ENCODE data around the gene ALG3.
"Not testable (repeated sequence)": the region's sequence is repeated elsewhere in the genome, so short reads cannot be mapped to it uniquely, and the experiment has no call there.

ALG3 gene

GRCh38 chr3:184277366-184277765 is 28.6 kb upstream of the ALG3 start:
- H3K36me3 ChIP-seq (ENCODE audit: control insufficient read depth, insufficient read depth, low read length) = no peaks in the 10 kb centered on the region
- H3K9me3 ChIP-seq (ENCODE audit: control insufficient read depth, insufficient read depth, low read length) = no peaks in the 10 kb centered on the region
- H3K27ac ChIP-seq (ENCODE audit: low read depth, low read length) = no peak overlapping the region

GRCh38 chr3:184275961-184276910 is 27.5 kb upstream of the ALG3 start, which contains the start of gene ECE2:
Gene ECE2, plus strand, starts transcription at chr3:184276022. Its CDS starts 132 bp downstream, at chr3:184276154.
- no peaks in the 10 kb centered on the region for H3K9me3 ChIP-seq (ENCODE audit: control insufficient read depth, insufficient read depth, low read length)
- H3K27ac ChIP-seq (ENCODE audit: low read depth, low read length) = no peak within 1 kb of the TSS
- peaks cover 30% of the 10 kb centered on the region for H3K27me3 ChIP-seq (ENCODE audit: control insufficient read depth, insufficient read depth, low read length)
- no peaks in the 10 kb centered on the region for H3K36me3 ChIP-seq (ENCODE audit: control insufficient read depth, insufficient read depth, low read length)
- no peaks in the 10 kb centered on the region for H3K4me1 ChIP-seq (ENCODE audit: control insufficient read depth, insufficient read depth, low read length)
- H3K4me3 ChIP-seq (ENCODE audit: low read depth, low read length) = peak within 1 kb of the TSS; percentile 45
- no peak within 1 kb of the TSS for H3K9ac ChIP-seq (ENCODE audit: low read depth, low read length)

More at GRCh38 chr3:184277366-184277765, 28.6 kb upstream of the ALG3 start:
- H3K4me1 ChIP-seq (ENCODE audit: control insufficient read depth, insufficient read depth, low read length) = no peaks in the 10 kb centered on the region
- H3K27me3 ChIP-seq (ENCODE audit: control insufficient read depth, insufficient read depth, low read length) = peaks cover 30% of the 10 kb centered on the region
- no peak overlapping the region for H3K4me3 ChIP-seq (ENCODE audit: low read depth, low read length)
- no peak overlapping the region for H3K9ac ChIP-seq (ENCODE audit: low read depth, low read length)

GRCh38 chr3:184275381-184275701 is 26.6 kb upstream of the ALG3 start:
- H3K36me3 ChIP-seq (ENCODE audit: control insufficient read depth, insufficient read depth, low read length) = no peaks in the 10 kb centered on the region
- H3K4me1 ChIP-seq (ENCODE audit: control insufficient read depth, insufficient read depth, low read length) = no peaks in the 10 kb centered on the region
- H3K9me3 ChIP-seq (ENCODE audit: control insufficient read depth, insufficient read depth, low read length) = no peaks in the 10 kb centered on the region
- no peak overlapping the region for H3K27ac ChIP-seq (ENCODE audit: low read depth, low read length)
- no peak overlapping the region for H3K9ac ChIP-seq (ENCODE audit: low read depth, low read length)
- peak overlapping the region; percentile 45 for H3K4me3 ChIP-seq (ENCODE audit: low read depth, low read length)
- peaks cover 30% of the 10 kb centered on the region for H3K27me3 ChIP-seq (ENCODE audit: control insufficient read depth, insufficient read depth, low read length)

- Histone ChIP-seq H3K27ac (ENCODE audit: low read depth, low read length) (no peak overlapping the region), H3K4me3 (ENCODE audit: low read depth, low read length) (no peak overlapping the region), H3K36me3 (ENCODE audit: control insufficient read depth, insufficient read depth, low read length) (no peaks in the 10 kb centered on the region), H3K4me1 (ENCODE audit: control insufficient read depth, insufficient read depth, low read length) (no peaks in the 10 kb centered on the region), H3K9ac (ENCODE audit: low read depth, low read length) (no peak overlapping the region), H3K27me3 (ENCODE audit: control insufficient read depth, insufficient read depth, low read length) (peaks cover 26% of the 10 kb centered on the region), H3K9me3 (ENCODE audit: control insufficient read depth, insufficient read depth, low read length) (no peaks in the 10 kb centered on the region)
These were observed 23.5 kb upstream of the ALG3 start for GRCh38 chr3:184272269-184272668.

GRCh38 chr3:184267249-184267648 is 18.5 kb upstream of the ALG3 start:
- not testable (repeated sequence) for H3K4me3 ChIP-seq (ENCODE audit: low read depth, low read length); H3K9ac ChIP-seq (ENCODE audit: low read depth, low read length); H3K36me3 ChIP-seq (ENCODE audit: control insufficient read depth, insufficient read depth, low read length); H3K4me1 ChIP-seq (ENCODE audit: control insufficient read depth, insufficient read depth, low read length); H3K27ac ChIP-seq (ENCODE audit: low read depth, low read length); H3K9me3 ChIP-seq (ENCODE audit: control insufficient read depth, insufficient read depth, low read length)
- peaks cover 13% of the 10 kb centered on the region for H3K27me3 ChIP-seq (ENCODE audit: control insufficient read depth, insufficient read depth, low read length)

GRCh38 chr3:184262764-184263179 is 14.0 kb upstream of the ALG3 start:
- no peak overlapping the region for H3K9ac ChIP-seq (ENCODE audit: low read depth, low read length)
- H3K36me3 ChIP-seq (ENCODE audit: control insufficient read depth, insufficient read depth, low read length) = 0 out of 2 replicates have a peak, but pooled peaks cover 5% of the 10 kb centered on the region
- H3K4me1 ChIP-seq (ENCODE audit: control insufficient read depth, insufficient read depth, low read length) = peaks cover 6% of the 10 kb centered on the region
- no peaks in the 10 kb centered on the region for H3K9me3 ChIP-seq (ENCODE audit: control insufficient read depth, insufficient read depth, low read length)
- peak overlapping the region; percentile 64 for H3K4me3 ChIP-seq (ENCODE audit: low read depth, low read length)
- H3K27ac ChIP-seq (ENCODE audit: low read depth, low read length) = no peak overlapping the region
- peaks cover 51% of the 10 kb centered on the region for H3K27me3 ChIP-seq (ENCODE audit: control insufficient read depth, insufficient read depth, low read length)

- Histone ChIP-seq H3K27me3 (ENCODE audit: control insufficient read depth, insufficient read depth, low read length) (peaks cover 53% of the 10 kb centered on the region), H3K36me3 (ENCODE audit: control insufficient read depth, insufficient read depth, low read length) (0 out of 2 replicates have a peak, but pooled peaks cover 5% of the 10 kb centered on the region), H3K4me3 (ENCODE audit: low read depth, low read length) (peak overlapping the region; percentile 64), H3K27ac (ENCODE audit: low read depth, low read length) (peak overlapping the region; percentile 40), H3K4me1 (ENCODE audit: control insufficient read depth, insufficient read depth, low read length) (peaks cover 6% of the 10 kb centered on the region), H3K9ac (ENCODE audit: low read depth, low read length) (no peak overlapping the region), H3K9me3 (ENCODE audit: control insufficient read depth, insufficient read depth, low read length) (no peaks in the 10 kb centered on the region)
These were observed 13.3 kb upstream of the ALG3 start for GRCh38 chr3:184261854-184262763.

- Histone ChIP-seq H3K4me1 (ENCODE audit: control insufficient read depth, insufficient read depth, low read length) (peaks cover 6% of the 10 kb centered on the region), H3K9me3 (ENCODE audit: control insufficient read depth, insufficient read depth, low read length) (no peaks in the 10 kb centered on the region), H3K27ac (ENCODE audit: low read depth, low read length) (peak within 1 kb of the TSS; percentile 69), H3K4me3 (ENCODE audit: low read depth, low read length) (peak within 1 kb of the TSS; percentile 73), H3K36me3 (ENCODE audit: control insufficient read depth, insufficient read depth, low read length) (0 out of 2 replicates have a peak, but pooled peaks cover 5% of the 10 kb centered on the region), H3K9ac (ENCODE audit: low read depth, low read length) (0 out of 2 replicates have a peak within 1 kb of the TSS, but pooled peaks have one; percentile 26), H3K27me3 (ENCODE audit: control insufficient read depth, insufficient read depth, low read length) (peaks cover 53% of the 10 kb centered on the region)
These were observed 12.6 kb upstream of the ALG3 start, which contains the start of gene CAMK2N2 for GRCh38 chr3:184261270-184261853. Gene CAMK2N2, minus strand, starts transcription at chr3:184261553. Its CDS starts 268 bp downstream, at chr3:184261285.

GRCh38 chr3:184260724-184261269 is 12.0 kb upstream of the ALG3 start:
- Histone ChIP-seq H3K9me3 (ENCODE audit: control insufficient read depth, insufficient read depth, low read length) (no peaks in the 10 kb centered on the region), H3K4me1 (ENCODE audit: control insufficient read depth, insufficient read depth, low read length) (peaks cover 6% of the 10 kb centered on the region), H3K4me3 (ENCODE audit: low read depth, low read length) (peak overlapping the region; percentile 73), H3K27ac (ENCODE audit: low read depth, low read length) (peak overlapping the region; percentile 69), H3K36me3 (ENCODE audit: control insufficient read depth, insufficient read depth, low read length) (0 out of 2 replicates have a peak, but pooled peaks cover 5% of the 10 kb centered on the region), H3K27me3 (ENCODE audit: control insufficient read depth, insufficient read depth, low read length) (peaks cover 53% of the 10 kb centered on the region), H3K9ac (ENCODE audit: low read depth, low read length) (0 out of 2 replicates have a peak overlapping the region, but pooled peaks have one; percentile 26)
